Measurements from ENCODE around the gene STMN3.
A peak's percentile ranks its signal among the peaks of the same experiment; 100 is the strongest.
"Not testable (repeated sequence)": the region's sequence is repeated elsewhere in the genome, so short reads cannot be mapped to it uniquely, and the experiment has no call there.

The STMN3 gene

GRCh38 chr20:63631426-63631825 lies 21.8 kb downstream of the STMN3 start:
- not testable (repeated sequence) for H2BK5ac ChIP-seq (ENCODE audit: low read length); H3K56ac ChIP-seq (ENCODE audit: low read length); H4K8ac ChIP-seq (ENCODE audit: low read depth, low read length); H3K27ac ChIP-seq (ENCODE audit: low read depth, low read length); H3K4me3 ChIP-seq (ENCODE audit: low read length); H2BK15ac ChIP-seq (replicated peaks; ENCODE audit: low read depth); H3K23ac ChIP-seq (ENCODE audit: low read length); H3K79me2 ChIP-seq (ENCODE audit: control insufficient read depth, insufficient read depth, low read length); H3K4ac ChIP-seq (ENCODE audit: low read depth, low read length); H2AK5ac ChIP-seq (ENCODE audit: low read length); H4K5ac ChIP-seq (ENCODE audit: low read length); H3K36me3 ChIP-seq (ENCODE audit: control insufficient read depth, insufficient read depth, low read length); H3K4me2 ChIP-seq (ENCODE audit: low read length); H3K4me1 ChIP-seq (ENCODE audit: control insufficient read depth, low read depth, low read length); H3K27me3 ChIP-seq (ENCODE audit: insufficient read depth, low read length, poor library complexity); H2BK120ac ChIP-seq (ENCODE audit: low read depth, low read length); H3K18ac ChIP-seq (ENCODE audit: low read length); H3K79me1 ChIP-seq (ENCODE audit: low read length); H3K9ac ChIP-seq (ENCODE audit: low read length)
- no CpG with 5 or more reads among the region's 10 CpGs for WGBS (ENCODE audit: extremely low coverage, insufficient coverage, low lambda C conversion rate)
- DNase-seq = peak; percentile 76

DNA sequence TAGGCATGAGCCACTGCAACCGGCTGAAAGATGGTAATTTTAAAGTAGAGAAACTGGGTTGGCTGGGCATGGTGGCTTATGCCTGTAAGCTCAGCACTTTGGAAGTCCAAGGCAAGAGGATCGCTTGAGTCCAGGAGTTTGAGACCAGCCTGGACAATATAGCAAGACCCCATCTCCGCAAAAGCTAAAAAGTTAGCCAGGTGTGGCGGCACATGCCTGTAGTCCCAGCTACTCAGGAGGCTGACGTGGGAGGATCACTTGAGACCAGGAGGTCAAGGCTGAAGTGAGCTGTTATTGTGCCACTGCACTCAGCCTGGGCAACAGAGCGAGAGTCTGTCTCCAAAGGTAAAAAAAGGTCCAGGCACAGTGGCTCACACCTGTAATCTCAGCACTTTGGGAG lies 22.3 kb downstream of the STMN3 start:
- not testable (repeated sequence) for H2AK5ac ChIP-seq (ENCODE audit: low read length)

GRCh38 chr20:63628246-63628975 lies 24.8 kb downstream of the STMN3 start:
- Histone ChIP-seq H2BK5ac (ENCODE audit: low read length) (no peak overlapping the region), H3K36me3 (ENCODE audit: control insufficient read depth, insufficient read depth, low read length) (no peaks in the 10 kb centered on the region), H3K23ac (ENCODE audit: low read length) (no peak overlapping the region), H3K27ac (ENCODE audit: low read depth, low read length) (no peak overlapping the region), H4K8ac (ENCODE audit: low read depth, low read length) (no peak overlapping the region), H4K5ac (ENCODE audit: low read length) (no peak overlapping the region), H2BK120ac (ENCODE audit: low read depth, low read length) (no peak overlapping the region), H3K4me2 (ENCODE audit: low read length) (peak overlapping the region; percentile 15), H2AK5ac (ENCODE audit: low read length) (no peak overlapping the region), H3K56ac (ENCODE audit: low read length) (peak overlapping the region; percentile 99), H3K9ac (ENCODE audit: low read length) (peak overlapping the region; percentile 97), H3K79me2 (ENCODE audit: control insufficient read depth, insufficient read depth, low read length) (peaks cover 4% of the 10 kb centered on the region), H2BK15ac (replicated peaks; ENCODE audit: low read depth) (no peak overlapping the region), H3K79me1 (ENCODE audit: low read length) (no peaks in the 10 kb centered on the region), H3K4ac (ENCODE audit: low read depth, low read length) (no peak overlapping the region), H3K18ac (ENCODE audit: low read length) (no peak overlapping the region), H3K4me3 (ENCODE audit: low read length) (no peak overlapping the region), H3K4me1 (ENCODE audit: control insufficient read depth, low read depth, low read length) (no peaks in the 10 kb centered on the region), H3K27me3 (ENCODE audit: insufficient read depth, low read length, poor library complexity) (no peaks in the 10 kb centered on the region)
- no CpG with 5 or more reads among the region's 22 CpGs for WGBS (ENCODE audit: extremely low coverage, insufficient coverage, low lambda C conversion rate)
- no peak for DNase-seq

More for the DNA sequence above, 22.3 kb downstream of the STMN3 start:
- H3K79me2 ChIP-seq (ENCODE audit: control insufficient read depth, insufficient read depth, low read length); DNase-seq; H2BK5ac ChIP-seq (ENCODE audit: low read length); H2BK120ac ChIP-seq (ENCODE audit: low read depth, low read length); H3K36me3 ChIP-seq (ENCODE audit: control insufficient read depth, insufficient read depth, low read length); H3K23ac ChIP-seq (ENCODE audit: low read length); H3K27ac ChIP-seq (ENCODE audit: low read depth, low read length); H3K56ac ChIP-seq (ENCODE audit: low read length); H4K5ac ChIP-seq (ENCODE audit: low read length); H3K79me1 ChIP-seq (ENCODE audit: low read length); H3K18ac ChIP-seq (ENCODE audit: low read length); H3K4ac ChIP-seq (ENCODE audit: low read depth, low read length); H3K9ac ChIP-seq (ENCODE audit: low read length); H4K8ac ChIP-seq (ENCODE audit: low read depth, low read length); H3K4me2 ChIP-seq (ENCODE audit: low read length); H3K27me3 ChIP-seq (ENCODE audit: insufficient read depth, low read length, poor library complexity); H3K4me3 ChIP-seq (ENCODE audit: low read length); H3K4me1 ChIP-seq (ENCODE audit: control insufficient read depth, low read depth, low read length); H2BK15ac ChIP-seq (replicated peaks; ENCODE audit: low read depth): not testable (repeated sequence)
- WGBS (ENCODE audit: extremely low coverage, insufficient coverage, low lambda C conversion rate) = no CpG with 5 or more reads among the region's 6 CpGs

GRCh38 chr20:63627751-63628245 lies 25.4 kb downstream of the STMN3 start:
- peaks cover 1% of the 10 kb centered on the region for H3K79me1 ChIP-seq (ENCODE audit: low read length)
- no peak overlapping the region for H3K23ac ChIP-seq (ENCODE audit: low read length)
- no peaks in the 10 kb centered on the region for H3K4me1 ChIP-seq (ENCODE audit: control insufficient read depth, low read depth, low read length)
- no peak overlapping the region for H3K18ac ChIP-seq (ENCODE audit: low read length)
- no peak overlapping the region for H4K5ac ChIP-seq (ENCODE audit: low read length)
- no CpG with 5 or more reads among the region's 28 CpGs for WGBS (ENCODE audit: extremely low coverage, insufficient coverage, low lambda C conversion rate)
- no peak overlapping the region for H3K27ac ChIP-seq (ENCODE audit: low read depth, low read length)
- H3K36me3 ChIP-seq (ENCODE audit: control insufficient read depth, insufficient read depth, low read length) = no peaks in the 10 kb centered on the region
- peak overlapping the region; percentile 97 for H3K9ac ChIP-seq (ENCODE audit: low read length)
- H2BK5ac ChIP-seq (ENCODE audit: low read length) = no peak overlapping the region
- H3K56ac ChIP-seq (ENCODE audit: low read length) = peak overlapping the region; percentile 99
- H4K8ac ChIP-seq (ENCODE audit: low read depth, low read length) = no peak overlapping the region
- H3K79me2 ChIP-seq (ENCODE audit: control insufficient read depth, insufficient read depth, low read length) = peaks cover 5% of the 10 kb centered on the region
- H3K4ac ChIP-seq (ENCODE audit: low read depth, low read length) = peak overlapping the region; percentile 56
- no peak for DNase-seq
- H3K27me3 ChIP-seq (ENCODE audit: insufficient read depth, low read length, poor library complexity) = no peaks in the 10 kb centered on the region
- peak overlapping the region; percentile 76 for H3K4me3 ChIP-seq (ENCODE audit: low read length)
- no peak overlapping the region for H2BK120ac ChIP-seq (ENCODE audit: low read depth, low read length)
- no peak overlapping the region for H2AK5ac ChIP-seq (ENCODE audit: low read length)
- no peak overlapping the region for H2BK15ac ChIP-seq (replicated peaks; ENCODE audit: low read depth)
- peak overlapping the region; percentile 81 for H3K4me2 ChIP-seq (ENCODE audit: low read length)

GRCh38 chr20:63627129-63627750 lies 26.0 kb downstream of the STMN3 start:
- Histone ChIP-seq H3K27me3 (ENCODE audit: insufficient read depth, low read length, poor library complexity) (no peaks in the 10 kb centered on the region), H3K4me3 (ENCODE audit: low read length) (peak overlapping the region; percentile 76), H3K18ac (ENCODE audit: low read length) (peak overlapping the region; percentile 7), H3K4me1 (ENCODE audit: control insufficient read depth, low read depth, low read length) (no peaks in the 10 kb centered on the region), H3K23ac (ENCODE audit: low read length) (peak overlapping the region; percentile 98), H2BK120ac (ENCODE audit: low read depth, low read length) (no peak overlapping the region), H3K9ac (ENCODE audit: low read length) (peak overlapping the region; percentile 97), H3K4me2 (ENCODE audit: low read length) (peak overlapping the region; percentile 81), H3K79me1 (ENCODE audit: low read length) (peaks cover 6% of the 10 kb centered on the region), H3K27ac (ENCODE audit: low read depth, low read length) (peak overlapping the region; percentile 76), H2BK15ac (replicated peaks; ENCODE audit: low read depth) (no peak overlapping the region), H3K4ac (ENCODE audit: low read depth, low read length) (peak overlapping the region; percentile 56), H3K36me3 (ENCODE audit: control insufficient read depth, insufficient read depth, low read length) (no peaks in the 10 kb centered on the region), H4K8ac (ENCODE audit: low read depth, low read length) (no peak overlapping the region), H3K79me2 (ENCODE audit: control insufficient read depth, insufficient read depth, low read length) (peaks cover 11% of the 10 kb centered on the region), H3K56ac (ENCODE audit: low read length) (peak overlapping the region; percentile 99), H4K5ac (ENCODE audit: low read length) (no peak overlapping the region), H2BK5ac (ENCODE audit: low read length) (no peak overlapping the region), H2AK5ac (ENCODE audit: low read length) (no peak overlapping the region)
- WGBS (ENCODE audit: extremely low coverage, insufficient coverage, low lambda C conversion rate) = no CpG with 5 or more reads among the region's 68 CpGs
- peak; percentile 95 for DNase-seq

All from mesendoderm (in vitro differentiated cells).